Naive thymus-derived CD8-positive, alpha-beta T cell (primary cell): ENCODE results near the gene STOML3. TPM values are rescaled to one million over a fixed set of nuclear protein-coding genes. Genes with fewer than 3 reads are reported as not detected.

Experiments used
- ATAC-seq, 2 donors: fragments of 150-1000 bp; cut with Tn5 transposase in 1 of 2; sonication (Bioruptor Pico), chemical (Tn5 transposase) in 1 of 2; 1 replicate in 1 of 2; 2 replicates in 1 of 2; pipeline ENCODE4 v1.10.0; 2021; ENCODE audit warnings: mild to moderate bottlenecking in 2 of 2, moderate library complexity in 2 of 2
- POLR2A ChIA-PET: fragments of 350-600 bp; sonication (Branson Sonifier 250); formaldehyde crosslinking; loops from one replicate; lab custom pipeline; 2021; ENCODE audit warnings: antibody characterized with exemption; lab: Charles Lee
- DNase-seq, 10 donors: peaks; one replicate each; pipeline versions ENCODE4 v3.0.0 to v3.0.0-alpha.2; 2020 to 2022
- H3K27ac Mint-ChIP-seq, 10 donors: one replicate each; pipeline ENCODE4 v1.8.0; 2020 to 2022; ENCODE audit warnings: mild to moderate bottlenecking in 10 of 10, mixed read lengths in 10 of 10, moderate library complexity in 4 of 10, inconsistent platforms in 1 of 10
- H3K27me3 Mint-ChIP-seq, 5 donors: one replicate each; pipeline ENCODE4 v1.8.0; 2021 to 2022; ENCODE audit warnings: mixed read lengths in 5 of 5
- H3K36me3 Mint-ChIP-seq, 3 donors: one replicate each; pipeline ENCODE4 v1.8.0; 2020 to 2022; ENCODE audit warnings: mixed read lengths in 3 of 3, mild to moderate bottlenecking in 2 of 3, inconsistent platforms in 1 of 3
- H3K4me1 Mint-ChIP-seq, 4 donors: one replicate each; pipeline ENCODE4 v1.8.0; 2021 to 2022; ENCODE audit warnings: mixed read lengths in 4 of 4
- H3K4me3 Mint-ChIP-seq, 10 donors: one replicate each; pipeline ENCODE4 v1.8.0; 2020 to 2022; ENCODE audit warnings: mild to moderate bottlenecking in 10 of 10, mixed read lengths in 10 of 10, moderate library complexity in 6 of 10, inconsistent platforms in 1 of 10
- H3K9me3 Mint-ChIP-seq, 9 donors: one replicate each; pipeline ENCODE4 v1.8.0; 2020 to 2022; ENCODE audit warnings: mixed read lengths in 9 of 9, mild to moderate bottlenecking in 3 of 9, inconsistent platforms in 1 of 9, moderate library complexity in 1 of 9
- polyA plus RNA-seq, 3 donors: library from polyadenylated mRNA; unstranded; fragments of 300-500 nt; fragmentation: Illumina TruSeq; gene quantifications; one replicate each; pipeline ENCODE4 v1.2.3, GENCODE V29; 2021
- total RNA-seq, 8 experiments: library from RNA in 2 of 8; stranded (reverse) in 2 of 8; gene quantifications; one replicate each; pipeline ENCODE4 v1.2.3 and lab custom pipeline; 2021 to 2026

STOML3 gene, protein sequence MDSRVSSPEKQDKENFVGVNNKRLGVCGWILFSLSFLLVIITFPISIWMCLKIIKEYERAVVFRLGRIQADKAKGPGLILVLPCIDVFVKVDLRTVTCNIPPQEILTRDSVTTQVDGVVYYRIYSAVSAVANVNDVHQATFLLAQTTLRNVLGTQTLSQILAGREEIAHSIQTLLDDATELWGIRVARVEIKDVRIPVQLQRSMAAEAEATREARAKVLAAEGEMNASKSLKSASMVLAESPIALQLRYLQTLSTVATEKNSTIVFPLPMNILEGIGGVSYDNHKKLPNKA
- total RNA-seq (not detected), polyA plus RNA-seq (not detected), total RNA-seq (lab: John Stamatoyannopoulos, UW) (0 reads per million in 6 experiments)

DNA sequence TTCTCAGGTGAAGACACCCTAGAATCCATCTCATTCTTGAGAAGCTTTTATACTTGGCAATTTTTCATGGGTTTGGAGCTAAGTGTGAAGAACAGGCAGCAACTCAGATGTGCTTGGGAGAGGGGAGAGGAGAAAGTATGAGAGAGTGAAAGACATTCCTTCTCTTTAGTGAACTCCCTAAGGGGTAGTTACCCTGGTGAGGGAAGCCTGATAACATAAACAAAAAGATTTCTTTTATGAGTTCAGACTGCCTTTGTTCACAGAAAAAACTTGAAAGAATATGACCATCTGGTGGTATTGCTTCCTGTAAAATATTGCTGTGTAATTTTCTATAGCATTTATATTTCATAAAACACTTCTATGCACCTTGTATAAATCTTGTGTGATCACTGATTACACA lies at the start of gene STOML3:
TSS of gene STOML3 (minus strand) at position 139 of the 400 bp plus-strand sequence. CDS start at position 29, 110 bp downstream.
- H3K4me3 Mint-ChIP-seq, result no peak within 1 kb of the TSS
- H3K9me3 Mint-ChIP-seq, result no peaks in the 10 kb centered on the region
- no peaks in the 10 kb centered on the region for H3K4me1 Mint-ChIP-seq
- peak within 1 kb of the TSS in 1 of 10 donors; percentile 54 for H3K27ac Mint-ChIP-seq
- peaks cover 0 to 2% (median 0%) of the 10 kb centered on the region in 5 donors for H3K27me3 Mint-ChIP-seq
- DNase-seq (no peak), ATAC-seq (no peak)
- no peaks in the 10 kb centered on the region for H3K36me3 Mint-ChIP-seq
- POLR2A ChIA-PET, result no interaction called here

GRCh38 chr13:39040206-39040605 lies 49.6 kb upstream of the STOML3 start:
- no peaks in the 10 kb centered on the region for H3K9me3 Mint-ChIP-seq
- H3K27ac Mint-ChIP-seq, result peak overlapping the region in 3 of 10 donors; percentile 7 to 50 (median 24)
- DNase-seq, result no peak
- peaks cover 0 to 28% (median 0%) of the 10 kb centered on the region in 3 donors for H3K36me3 Mint-ChIP-seq
- no peaks in the 10 kb centered on the region for H3K27me3 Mint-ChIP-seq
- POLR2A ChIA-PET, result no interaction called here
- H3K4me1 Mint-ChIP-seq, result peaks cover 12 to 56% (median 41%) of the 10 kb centered on the region in 4 donors
- H3K4me3 Mint-ChIP-seq, result peak overlapping the region in 7 of 10 donors; percentile 5 to 48 (median 39)
- ATAC-seq, result no peak

DNA sequence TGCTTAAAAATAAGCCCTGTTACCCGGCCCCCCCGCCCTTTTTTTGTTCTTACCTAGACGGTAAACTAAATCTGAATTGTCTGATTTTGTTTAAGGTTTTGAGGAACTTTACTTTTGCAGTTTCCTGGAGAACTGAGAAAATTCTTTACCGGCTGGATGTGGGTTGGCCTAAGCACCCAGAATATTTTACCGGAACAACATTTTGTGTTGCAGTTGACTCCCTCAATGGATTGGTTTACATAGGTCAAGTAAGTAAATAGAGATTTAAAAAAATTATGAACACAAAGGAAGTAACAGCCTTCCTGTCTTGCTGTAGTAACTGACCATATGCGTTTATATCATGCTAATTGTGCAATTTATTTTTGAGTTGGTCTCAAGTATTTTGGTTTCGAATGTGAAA lies 48.4 kb upstream of the STOML3 start:
- ATAC-seq (no peak), DNase-seq (peak in 1 of 10 donors; percentile 1)
- POLR2A ChIA-PET, result no interaction called here
- no peaks in the 10 kb centered on the region for H3K27me3 Mint-ChIP-seq
- peak overlapping the region; percentile 95 to 100 (median 99) for H3K27ac Mint-ChIP-seq
- peaks cover 0 to 17% (median under 1%) of the 10 kb centered on the region in 3 donors for H3K36me3 Mint-ChIP-seq
- peaks cover 16 to 66% (median 52%) of the 10 kb centered on the region in 4 donors for H3K4me1 Mint-ChIP-seq
- peak overlapping the region; percentile 87 to 100 (median 96) for H3K4me3 Mint-ChIP-seq
- H3K9me3 Mint-ChIP-seq, result no peaks in the 10 kb centered on the region

- POLR2A ChIA-PET, result no interaction called here
- DNase-seq (peak in 6 of 10 donors; percentile 21 to 74 (median 46)), ATAC-seq (peak; percentile 43 to 45)
- peaks cover 0 to 17% (median 3%) of the 10 kb centered on the region in 3 donors for H3K36me3 Mint-ChIP-seq
- no peaks in the 10 kb centered on the region for H3K27me3 Mint-ChIP-seq
- no peaks in the 10 kb centered on the region for H3K9me3 Mint-ChIP-seq
- peak overlapping the region; percentile 87 to 100 (median 96) for H3K4me3 Mint-ChIP-seq
- peak overlapping the region; percentile 95 to 100 (median 99) for H3K27ac Mint-ChIP-seq
- H3K4me1 Mint-ChIP-seq, result peaks cover 19 to 71% (median 57%) of the 10 kb centered on the region in 4 donors
Observed at GRCh38 chr13:39038569-39039030, 48.0 kb upstream of the STOML3 start.

- DNase-seq, result peak; percentile 76 to 97 (median 92)
- H3K27me3 Mint-ChIP-seq, result no peaks in the 10 kb centered on the region
- POLR2A ChIA-PET, result interaction anchor here (1.3 to 2.2 kb wide), 3 partner anchors 12 to 689 kb away, joined by 3 to 6 read pairs (median 6); partner anchors contain the start of gene UFM1
- peak within 1 kb of the TSS; percentile 95 to 100 (median 99) for H3K27ac Mint-ChIP-seq
- H3K4me1 Mint-ChIP-seq, result peaks cover 19 to 76% (median 61%) of the 10 kb centered on the region in 4 donors
- peak within 1 kb of the TSS; percentile 87 to 100 (median 96) for H3K4me3 Mint-ChIP-seq
- peaks cover 0 to 14% (median 3%) of the 10 kb centered on the region in 3 donors for H3K36me3 Mint-ChIP-seq
- ATAC-seq, result peak; percentile 91
- no peaks in the 10 kb centered on the region for H3K9me3 Mint-ChIP-seq
Observed at GRCh38 chr13:39037880-39038568, 47.4 kb upstream of the STOML3 start, which contains the start of the genes NHLRC3 and PROSER1. Gene NHLRC3 (plus strand): TSS chr13:39038456. CDS start chr13:39038640, 184 bp downstream. Gene PROSER1 (minus strand): TSS chr13:39038089. CDS start chr13:39037242, 847 bp downstream.

DNA sequence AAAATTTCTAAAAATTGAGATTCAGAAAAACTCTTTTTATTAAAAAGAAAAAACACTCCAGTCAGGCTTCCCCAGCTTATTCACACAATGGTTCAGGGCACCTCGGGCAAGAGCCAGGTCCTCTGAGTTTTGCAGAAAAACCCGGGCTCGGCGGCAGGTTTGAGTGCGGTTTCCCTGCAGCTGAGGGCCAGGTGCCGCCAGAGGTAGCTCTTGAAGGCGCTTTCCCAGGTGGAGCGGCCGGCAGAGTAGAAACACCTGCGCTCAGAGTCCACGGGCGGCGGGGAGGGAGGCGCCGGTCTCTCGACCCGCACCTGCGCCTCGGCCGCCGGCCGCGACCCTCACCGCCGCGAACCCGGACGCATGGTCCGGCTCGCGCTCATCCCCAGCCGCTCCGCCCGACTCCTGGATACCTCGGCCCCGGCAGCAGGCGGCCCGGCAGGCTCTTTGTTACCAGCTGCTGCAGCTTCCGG lies 46.8 kb upstream of the STOML3 start:
- Mint-ChIP-seq H3K27me3 (no peaks in the 10 kb centered on the region), H3K4me3 (peak overlapping the region; percentile 87 to 100 (median 96)), H3K27ac (peak overlapping the region; percentile 95 to 100 (median 99)), H3K36me3 (peaks cover 0 to 15% (median 3%) of the 10 kb centered on the region in 3 donors), H3K9me3 (no peaks in the 10 kb centered on the region), H3K4me1 (peaks cover 16 to 78% (median 58%) of the 10 kb centered on the region in 4 donors)
- ATAC-seq, result peak; percentile 29 to 35
- POLR2A ChIA-PET, result interaction anchor here (0.5 to 2.2 kb wide), 4 partner anchors 11 to 1751 kb away, joined by 3 to 6 read pairs (median 4); partner anchors contain the start of gene UFM1
- peak in 4 of 10 donors; percentile 4 to 65 (median 38) for DNase-seq

DNA sequence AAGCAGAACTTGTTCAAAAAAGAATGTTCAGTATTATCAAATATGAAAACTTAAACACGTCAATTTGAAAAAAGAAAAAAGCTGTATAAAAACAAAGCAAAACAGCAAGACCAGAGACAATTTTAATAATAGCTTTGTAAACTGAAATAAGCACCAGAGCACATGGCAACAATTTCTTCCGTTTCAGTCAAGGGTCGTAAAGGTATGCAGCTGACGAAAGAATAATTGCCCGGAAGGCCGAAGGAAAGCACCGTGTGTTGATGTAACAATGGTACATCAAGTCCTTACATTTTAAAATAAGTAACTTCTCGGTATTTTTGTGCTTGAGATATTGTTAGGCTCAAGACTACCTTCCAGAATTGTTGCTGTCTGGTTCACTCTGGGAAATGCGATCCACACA lies 45.6 kb upstream of the STOML3 start:
- Mint-ChIP-seq H3K27me3 (no peaks in the 10 kb centered on the region), H3K9me3 (no peaks in the 10 kb centered on the region), H3K27ac (peak overlapping the region; percentile 83 to 100 (median 89)), H3K4me3 (peak overlapping the region; percentile 87 to 100 (median 96)), H3K4me1 (peaks cover 20 to 77% (median 60%) of the 10 kb centered on the region in 4 donors), H3K36me3 (peaks cover 0 to 18% (median 3%) of the 10 kb centered on the region in 3 donors)
- POLR2A ChIA-PET, result interaction anchor here (1.7 to 2.2 kb wide), 2 partner anchors 10 to 13 kb away, joined by 3 to 6 read pairs; no protein-coding TSS in a partner anchor
- ATAC-seq (no peak), DNase-seq (peak in 2 of 10 donors; percentile 16 to 26)

- H3K36me3 Mint-ChIP-seq, result peaks cover 0 to 17% (median 3%) of the 10 kb centered on the region in 3 donors
- H3K4me3 Mint-ChIP-seq, result peak overlapping the region; percentile 87 to 100 (median 96)
- ATAC-seq (no peak), DNase-seq (no peak)
- peak overlapping the region in 9 of 10 donors; percentile 33 to 95 (median 87) for H3K27ac Mint-ChIP-seq
- POLR2A ChIA-PET, result interaction anchor here (2.2 kb wide), 1 partner anchor 10 kb away, joined by 6 read pairs; no protein-coding TSS in a partner anchor
- no peaks in the 10 kb centered on the region for H3K27me3 Mint-ChIP-seq
- H3K4me1 Mint-ChIP-seq, result peaks cover 18 to 74% (median 58%) of the 10 kb centered on the region in 4 donors
- H3K9me3 Mint-ChIP-seq, result no peaks in the 10 kb centered on the region
Observed at GRCh38 chr13:39035799-39036198, 45.2 kb upstream of the STOML3 start.

GRCh38 chr13:39035204-39035603 lies 44.6 kb upstream of the STOML3 start:
- POLR2A ChIA-PET, result no interaction called here
- Mint-ChIP-seq H3K4me1 (peaks cover 18 to 68% (median 55%) of the 10 kb centered on the region in 4 donors), H3K9me3 (no peaks in the 10 kb centered on the region), H3K27ac (peak overlapping the region in 7 of 10 donors; percentile 33 to 95 (median 74)), H3K4me3 (peak overlapping the region; percentile 87 to 100 (median 96)), H3K27me3 (no peaks in the 10 kb centered on the region), H3K36me3 (peaks cover 0 to 16% (median 3%) of the 10 kb centered on the region in 3 donors)
- no peak for DNase-seq
- no peak for ATAC-seq

- Mint-ChIP-seq H3K27me3 (no peaks in the 10 kb centered on the region), H3K4me3 (peak overlapping the region in 9 of 10 donors; percentile 8 to 98 (median 45)), H3K27ac (peak overlapping the region in 3 of 10 donors; percentile 11 to 30 (median 20)), H3K36me3 (peaks cover 0 to 23% (median 3%) of the 10 kb centered on the region in 3 donors), H3K9me3 (no peaks in the 10 kb centered on the region), H3K4me1 (peaks cover 18 to 58% (median 52%) of the 10 kb centered on the region in 4 donors)
- ATAC-seq (no peak), DNase-seq (no peak)
- POLR2A ChIA-PET, result no interaction called here
Observed at GRCh38 chr13:39034085-39034484, 43.5 kb upstream of the STOML3 start.

DNA sequence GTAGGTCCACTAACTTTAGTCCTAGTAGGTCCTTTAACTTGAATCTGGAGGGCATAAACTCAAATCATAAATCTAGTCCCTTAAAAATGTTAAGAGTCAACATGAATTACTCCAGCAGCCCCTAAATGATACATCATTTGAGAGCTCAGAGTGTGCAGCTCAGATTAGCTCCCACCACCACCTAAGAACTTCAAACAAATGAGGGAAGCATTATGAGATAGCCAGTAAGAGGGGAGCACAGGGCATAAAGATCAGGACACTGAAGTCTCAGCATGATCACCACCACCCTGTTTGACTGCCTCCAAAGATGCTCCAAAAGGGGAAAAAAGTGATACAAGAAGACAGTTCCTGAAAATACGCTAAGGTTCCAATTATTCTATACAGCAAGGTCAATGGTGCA lies 41.5 kb upstream of the STOML3 start:
- DNase-seq (no peak), ATAC-seq (no peak)
- peaks cover 0 to 40% (median 4%) of the 10 kb centered on the region in 3 donors for H3K36me3 Mint-ChIP-seq
- peak overlapping the region in 2 of 10 donors; percentile 18 to 28 for H3K27ac Mint-ChIP-seq
- POLR2A ChIA-PET, result interaction anchor here (1.1 kb wide), 1 partner anchor 1949 kb away, joined by 3 read pairs; no protein-coding TSS in a partner anchor
- no peaks in the 10 kb centered on the region for H3K27me3 Mint-ChIP-seq
- no peaks in the 10 kb centered on the region for H3K9me3 Mint-ChIP-seq
- H3K4me1 Mint-ChIP-seq, result peaks cover 22 to 51% (median 46%) of the 10 kb centered on the region in 4 donors
- peak overlapping the region in 1 of 10 donors; percentile 3 for H3K4me3 Mint-ChIP-seq
